Mucosa of descending colon (tissue), 3 donors: ENCODE data around the gene CCDC188. TPM values are rescaled to one million over a fixed set of nuclear protein-coding genes. Genes with fewer than 3 reads are reported as not detected.

Source experiments
- ATAC-seq: fragments of 200-7000 bp; cut with Tn5 transposase; one replicate; pipeline ENCODE4 v1.9.1; 2020; ENCODE audit warnings: mild to moderate bottlenecking, moderate library complexity
- DNase-seq, 3 donors: peaks; one replicate each; pipeline ENCODE4 v3.0.0-alpha.2; 2020
- H3K36me3 ChIP-seq: fragments of 200-600 bp; one replicate; pipeline ENCODE4 v1.8.0; 2021; ENCODE audit warnings: low read depth, mild to moderate bottlenecking
- H3K4me1 ChIP-seq: fragments of 200-600 bp; one replicate; pipeline ENCODE4 v1.8.0; 2021; ENCODE audit warnings: low read depth, mild to moderate bottlenecking
- H3K4me3 ChIP-seq: fragments of 200-600 bp; one replicate; pipeline ENCODE4 v1.8.0; 2021; ENCODE audit warnings: mild to moderate bottlenecking
- H3K9me3 ChIP-seq: fragments of 200-600 bp; one replicate; pipeline ENCODE4 v1.8.0; 2021; ENCODE audit warnings: mild to moderate bottlenecking
- intact Hi-C, 2 donors: fragments of 100-400 bp; cut with DNase I in 1 of 2; cut with micrococcal nuclease in 1 of 2; formaldehyde crosslinking; loops; one replicate each; pipeline versions ENCODE4 v1.11.0 to v1.11.1; 2022; cut with DNase I, micrococcal nuclease
- total RNA-seq, 3 donors: library from RNA; stranded (reverse); fragmentation: NEBNext Ultra II Directional in 2 of 3; extraction: Animal tissue kit (Norgen Biotek cat#: 25700) in 2 of 3; gene quantifications; one replicate each; pipeline versions ENCODE4 v1.2.1 to v1.2.4, GENCODE V29; 2021 to 2023
- TF ChIP-seq, protein P1 (sequence below): fragments of 200-600 bp; IDR thresholded peaks from one replicate; pipeline ENCODE4 v1.8.0; 2022; ENCODE audit warnings: antibody characterized with exemption, mild to moderate bottlenecking
- donor health status: DM: no; HTN: no; CAD: no; lungs with moderate emphysema.
- donor health status: DM: no; HTN: no; CAD: no.
- donor health status: DM: no; HTN: yes; CAD: no.

Gene CCDC188
- total RNA-seq, 3 donors from 2014 or later = 0.41 to 0.98 (median 0.65) TPM

DNA sequence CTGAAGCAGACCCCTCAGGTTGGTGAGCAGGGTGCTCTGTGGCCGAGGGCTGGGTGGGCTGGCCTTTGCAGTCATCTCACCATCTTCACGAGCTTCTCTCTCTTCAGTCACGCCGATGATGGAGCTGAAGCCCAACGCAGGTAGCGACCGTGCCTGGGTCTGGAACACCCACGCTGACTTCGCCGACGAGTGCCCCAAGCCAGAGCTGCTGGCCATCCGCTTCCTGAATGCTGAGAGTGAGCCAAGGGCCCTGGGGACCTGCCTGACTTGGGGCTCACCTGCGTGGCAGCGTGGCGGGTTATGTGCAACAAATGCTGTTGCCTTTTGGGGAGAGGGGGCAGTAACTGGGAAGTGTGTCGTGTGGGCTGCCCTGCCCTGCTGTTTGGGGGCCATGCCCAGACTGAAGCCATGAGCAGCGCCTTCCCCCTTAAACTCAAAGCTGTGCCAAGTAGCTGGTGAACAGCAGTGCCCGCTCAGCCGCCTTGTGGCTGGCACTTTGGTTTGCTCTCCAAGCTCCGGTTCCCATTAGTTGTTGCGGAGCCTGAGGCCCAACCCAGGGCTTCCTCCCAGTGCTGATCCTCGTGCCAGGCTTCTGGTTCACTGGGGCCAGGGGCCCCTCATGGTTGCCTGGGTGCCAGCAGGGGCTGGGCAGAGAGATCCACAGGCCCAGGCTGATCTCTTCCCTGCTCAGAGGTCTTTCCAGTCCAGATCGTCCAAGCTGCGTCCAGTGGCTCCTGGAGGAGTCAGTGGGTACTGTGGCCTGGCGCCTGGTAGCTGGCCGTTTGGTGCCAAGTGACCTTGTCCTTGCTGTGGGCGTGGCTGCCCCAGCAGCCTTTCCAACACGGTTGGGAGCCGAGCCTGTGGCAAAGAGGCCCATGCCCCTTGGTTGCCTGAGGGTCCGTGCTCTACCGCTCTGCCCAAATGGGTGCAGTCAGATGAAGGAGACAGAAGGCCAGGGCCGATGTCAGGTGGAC lies 25.4 kb downstream of the CCDC188 start:
- no peaks in the 10 kb centered on the region for H3K9me3 ChIP-seq
- no peak overlapping the region for H3K4me3 ChIP-seq
- intact Hi-C loops = no loop called here
- DNase-seq = no peak
- H3K36me3 ChIP-seq = no peaks in the 10 kb centered on the region
- H3K4me1 ChIP-seq = no peaks in the 10 kb centered on the region
- no peak for ATAC-seq
- TF ChIP-seq, protein P1, sequence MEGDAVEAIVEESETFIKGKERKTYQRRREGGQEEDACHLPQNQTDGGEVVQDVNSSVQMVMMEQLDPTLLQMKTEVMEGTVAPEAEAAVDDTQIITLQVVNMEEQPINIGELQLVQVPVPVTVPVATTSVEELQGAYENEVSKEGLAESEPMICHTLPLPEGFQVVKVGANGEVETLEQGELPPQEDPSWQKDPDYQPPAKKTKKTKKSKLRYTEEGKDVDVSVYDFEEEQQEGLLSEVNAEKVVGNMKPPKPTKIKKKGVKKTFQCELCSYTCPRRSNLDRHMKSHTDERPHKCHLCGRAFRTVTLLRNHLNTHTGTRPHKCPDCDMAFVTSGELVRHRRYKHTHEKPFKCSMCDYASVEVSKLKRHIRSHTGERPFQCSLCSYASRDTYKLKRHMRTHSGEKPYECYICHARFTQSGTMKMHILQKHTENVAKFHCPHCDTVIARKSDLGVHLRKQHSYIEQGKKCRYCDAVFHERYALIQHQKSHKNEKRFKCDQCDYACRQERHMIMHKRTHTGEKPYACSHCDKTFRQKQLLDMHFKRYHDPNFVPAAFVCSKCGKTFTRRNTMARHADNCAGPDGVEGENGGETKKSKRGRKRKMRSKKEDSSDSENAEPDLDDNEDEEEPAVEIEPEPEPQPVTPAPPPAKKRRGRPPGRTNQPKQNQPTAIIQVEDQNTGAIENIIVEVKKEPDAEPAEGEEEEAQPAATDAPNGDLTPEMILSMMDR = no peak

DNA sequence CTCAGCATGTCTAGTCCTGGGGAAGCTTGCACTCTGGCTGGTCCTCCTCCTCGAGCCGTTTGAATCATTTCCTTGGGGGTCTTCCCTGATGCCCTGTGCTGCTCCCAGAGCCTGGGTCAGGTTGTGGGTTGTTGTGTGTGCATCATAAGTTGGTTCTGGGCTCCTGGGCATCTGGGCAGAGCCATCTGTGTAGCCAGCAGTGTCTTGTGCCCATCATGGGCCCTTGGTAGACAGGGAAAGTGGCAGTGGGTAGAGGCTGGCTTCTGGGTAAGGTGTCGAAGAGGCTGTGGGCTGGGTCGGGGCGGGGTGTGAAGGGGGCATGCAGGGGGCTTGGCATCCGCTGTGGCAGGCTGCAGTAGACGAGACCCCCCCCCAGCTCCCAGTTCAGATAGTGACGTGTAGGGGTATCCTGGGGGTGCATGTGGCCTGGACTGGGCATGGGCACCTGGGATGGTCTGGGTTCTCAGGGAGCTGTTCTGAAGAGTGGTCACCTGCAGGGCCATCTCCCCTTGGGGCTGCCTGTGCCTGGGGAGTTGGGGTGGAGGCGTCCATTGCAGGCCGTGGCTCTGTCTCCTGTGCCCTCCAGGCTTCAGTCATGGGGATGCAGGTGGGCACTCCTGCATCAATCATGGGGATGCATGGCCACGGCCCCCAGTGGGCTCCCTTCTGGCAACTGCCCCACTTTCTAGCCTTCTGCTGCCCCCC lies 26.6 kb downstream of the CCDC188 start:
- TF ChIP-seq, protein P1 = no peak
- no peak for ATAC-seq
- Histone ChIP-seq H3K4me1 (no peaks in the 10 kb centered on the region), H3K9me3 (no peaks in the 10 kb centered on the region), H3K4me3 (no peak overlapping the region), H3K36me3 (peaks cover 6% of the 10 kb centered on the region)
- no peak for DNase-seq
- intact Hi-C loops = no loop called here

DNA sequence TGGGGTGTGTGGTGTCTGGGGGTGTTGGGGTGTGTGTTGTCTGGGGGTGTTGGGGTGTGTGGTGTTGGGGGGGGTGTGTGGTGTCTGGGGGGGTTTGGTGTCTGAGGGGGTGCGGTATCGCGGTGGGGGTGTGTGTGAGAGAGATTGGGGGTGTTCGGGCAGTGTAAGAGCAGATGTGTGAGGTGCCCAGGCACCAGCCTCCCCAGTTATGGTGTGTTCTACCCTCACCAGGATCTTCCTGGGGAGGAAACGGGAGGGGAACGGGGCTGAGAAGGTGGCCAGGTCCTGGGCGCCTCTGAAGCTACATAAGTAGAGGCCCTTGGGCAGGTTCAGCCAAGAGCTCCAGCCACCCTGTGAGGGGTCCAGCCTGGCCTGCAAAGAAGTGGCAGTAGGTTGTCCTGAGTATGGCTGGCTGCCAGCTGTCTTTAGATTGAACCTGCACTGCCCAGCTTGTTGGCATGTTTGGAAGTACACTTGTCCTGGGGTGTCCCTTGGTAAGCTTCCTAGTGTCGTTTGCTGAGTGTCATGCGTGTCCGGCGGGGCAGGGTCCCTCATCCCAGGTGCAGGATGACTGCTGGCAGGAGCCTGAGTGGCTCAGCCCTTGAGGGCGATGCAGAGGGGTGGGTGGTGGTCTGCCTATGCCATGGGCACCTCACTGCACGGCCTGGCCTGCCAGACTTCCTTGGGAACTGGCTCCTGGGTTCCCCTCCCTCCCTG lies 27.3 kb downstream of the CCDC188 start:
- Histone ChIP-seq H3K4me1 (peaks cover 6% of the 10 kb centered on the region), H3K36me3 (peaks cover 6% of the 10 kb centered on the region), H3K9me3 (no peaks in the 10 kb centered on the region), H3K4me3 (no peak overlapping the region)
- TF ChIP-seq, protein P1 = no peak
- intact Hi-C loops = no loop called here
- DNase-seq = no peak
- ATAC-seq = no peak

DNA sequence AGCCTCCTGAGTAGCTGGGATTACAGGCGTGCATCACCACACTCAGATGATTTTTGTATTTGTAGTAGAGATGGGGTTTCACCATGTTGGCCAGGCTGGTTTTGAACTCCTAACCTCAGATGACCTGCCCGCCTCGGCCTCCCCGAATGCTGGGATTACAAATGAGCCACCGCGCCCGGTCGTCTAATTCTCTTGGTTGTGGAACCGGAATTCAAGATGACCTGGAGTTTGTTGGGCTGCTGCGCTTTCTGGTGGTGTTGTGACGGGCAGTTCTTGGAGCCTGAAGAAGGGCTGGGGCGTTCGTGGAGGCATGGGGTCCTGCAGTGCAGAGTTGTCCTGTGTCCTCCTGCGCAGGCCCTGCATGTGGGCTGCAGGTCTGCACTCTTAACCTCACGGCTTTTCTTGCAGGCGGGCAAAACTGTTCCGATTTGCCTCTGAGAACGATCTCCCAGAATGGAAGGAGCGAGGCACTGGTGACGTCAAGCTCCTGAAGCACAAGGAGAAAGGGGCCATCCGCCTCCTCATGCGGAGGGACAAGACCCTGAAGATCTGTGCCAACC lies 28.9 kb downstream of the CCDC188 start:
- Histone ChIP-seq H3K4me3 (no peak overlapping the region), H3K9me3 (no peaks in the 10 kb centered on the region), H3K36me3 (peaks cover 6% of the 10 kb centered on the region), H3K4me1 (peaks cover 13% of the 10 kb centered on the region)
- TF ChIP-seq, protein P1 = no peak
- intact Hi-C loops = no loop called here
- no peak for ATAC-seq
- peak in 1 of 3 donors; percentile 28 for DNase-seq

DNA sequence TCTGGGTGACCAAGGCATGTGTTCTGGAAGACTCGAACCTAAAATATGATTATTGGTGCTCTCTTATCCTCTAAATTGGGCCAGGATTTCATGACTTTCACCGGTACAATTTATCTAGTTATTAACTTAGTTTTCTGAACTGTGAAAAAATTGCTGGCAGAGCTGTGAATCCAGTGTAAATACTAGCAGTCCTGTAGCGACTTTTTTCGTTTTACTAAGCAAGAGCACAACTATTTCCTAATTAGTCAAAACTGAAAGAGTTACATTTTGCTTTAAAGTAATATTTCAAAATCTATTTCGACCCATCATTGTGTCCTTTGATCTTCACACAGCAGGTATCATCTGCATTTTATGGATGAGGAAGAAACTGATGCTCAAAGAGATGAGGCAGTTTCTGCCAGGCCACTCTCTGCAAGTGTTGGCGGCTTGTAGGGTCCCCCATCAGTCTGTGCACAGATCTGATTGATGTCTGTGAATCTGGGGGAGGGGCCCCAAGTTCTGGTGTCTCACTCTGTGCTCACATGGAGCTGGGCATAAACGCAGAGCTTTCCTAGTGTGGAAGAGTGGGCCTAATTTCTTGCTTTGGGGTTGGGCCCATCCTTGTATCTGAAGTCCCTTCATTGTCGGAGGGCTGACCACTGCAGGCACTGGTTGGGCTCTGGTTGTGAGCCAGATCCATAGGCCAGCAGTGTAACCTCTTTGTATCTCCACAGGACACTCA lies 32.4 kb downstream of the CCDC188 start:
- intact Hi-C loops = no loop called here
- Histone ChIP-seq H3K36me3 (peaks cover 6% of the 10 kb centered on the region), H3K4me3 (no peak overlapping the region), H3K4me1 (peaks cover 25% of the 10 kb centered on the region), H3K9me3 (no peaks in the 10 kb centered on the region)
- peak in 2 of 3 donors; percentile 15 for DNase-seq
- TF ChIP-seq, protein P1 = no peak
- ATAC-seq = no peak
